NK-92 (cell line): Measurements from ENCODE around the gene VAMP7.
"Not testable (repeated sequence)": the region's sequence is repeated elsewhere in the genome, so short reads cannot be mapped to it uniquely, and the experiment has no call there.

ENCODE experiments used
- DNase-seq: peaks from one replicate; lab custom pipeline; 2025; ENCODE audit not compliant: unreplicated experiment; lab: John Stamatoyannopoulos, UW

VAMP7 gene

GRCh38 chrX:155900765-155901164 lies 19.6 kb downstream of the VAMP7 start:
- DNase-seq: no peak

- not testable (repeated sequence) for DNase-seq
These were observed 26.5 kb downstream of the VAMP7 start for GRCh38 chrX:155907661-155908060.

- DNase-seq: no peak
These were observed 42.1 kb downstream of the VAMP7 start for GRCh38 chrX:155923200-155923599.

- DNase-seq: not testable (repeated sequence)
These were observed 49.9 kb downstream of the VAMP7 start for GRCh38 chrX:155930852-155931618.

- DNase-seq: no peak
These were observed 57.0 kb downstream of the VAMP7 start for GRCh38 chrX:155938132-155938531.

GRCh38 chrX:155949098-155949497 lies 68.0 kb downstream of the VAMP7 start:
- no peak for DNase-seq

GRCh38 chrX:155951237-155951789 lies 70.2 kb downstream of the VAMP7 start:
- DNase-seq: no peak

GRCh38 chrX:155953055-155953454 lies 71.9 kb downstream of the VAMP7 start:
- no peak for DNase-seq

- DNase-seq: no peak
These were observed 73.6 kb downstream of the VAMP7 start for GRCh38 chrX:155954793-155955192.

GRCh38 chrX:155956099-155956498 lies 75.0 kb downstream of the VAMP7 start:
- no peak for DNase-seq

GRCh38 chrX:155956649-155957048 lies 75.5 kb downstream of the VAMP7 start:
- DNase-seq: no peak

- DNase-seq: no peak
These were observed 76.7 kb downstream of the VAMP7 start for GRCh38 chrX:155957843-155958242.

GRCh38 chrX:155959018-155959587 lies 78.0 kb downstream of the VAMP7 start:
- DNase-seq: no peak

GRCh38 chrX:155962906-155963305 lies 81.8 kb downstream of the VAMP7 start:
- DNase-seq: no peak

GRCh38 chrX:155966876-155967275 lies 85.7 kb downstream of the VAMP7 start:
- DNase-seq: no peak

- DNase-seq: no peak
These were observed 86.6 kb downstream of the VAMP7 start for GRCh38 chrX:155967653-155968325.

GRCh38 chrX:155968326-155968661 lies 87.1 kb downstream of the VAMP7 start:
- DNase-seq: no peak

- DNase-seq: no peak
These were observed 87.6 kb downstream of the VAMP7 start for GRCh38 chrX:155968791-155969190.

GRCh38 chrX:155971658-155972057 lies 90.5 kb downstream of the VAMP7 start:
- not testable (repeated sequence) for DNase-seq

- DNase-seq: not testable (repeated sequence)
These were observed 91.1 kb downstream of the VAMP7 start for GRCh38 chrX:155972241-155972640.

- DNase-seq: no peak
These were observed 102.2 kb downstream of the VAMP7 start for GRCh38 chrX:155983326-155983725.

- DNase-seq: no peak
These were observed 104.1 kb downstream of the VAMP7 start for GRCh38 chrX:155985208-155985607.
